ENCODE results near the gene ZNF592.
"Not testable (repeated sequence)": the region's sequence is repeated elsewhere in the genome, so short reads cannot be mapped to it uniquely, and the experiment has no call there.

The ZNF592 gene

GRCh38 chr15:84840741-84841429 is 92.5 kb downstream of the ZNF592 start:
- CTCF ChIA-PET: no interaction called here
- H3K27me3 Mint-ChIP-seq: peaks cover 16% of the 10 kb centered on the region
- no peak overlapping the region for H3K4me3 Mint-ChIP-seq
- DNase-seq: no peak
- no peaks in the 10 kb centered on the region for H3K9me3 Mint-ChIP-seq
- no peaks in the 10 kb centered on the region for H3K36me3 Mint-ChIP-seq
- no peaks in the 10 kb centered on the region for H3K4me1 Mint-ChIP-seq
- no peak overlapping the region for H3K27ac Mint-ChIP-seq

- Mint-ChIP-seq H3K4me1 (no peaks in the 10 kb centered on the region), H3K36me3 (peaks cover 6% of the 10 kb centered on the region), H3K27me3 (peaks cover 10% of the 10 kb centered on the region), H3K9me3 (peaks cover 10% of the 10 kb centered on the region), H3K4me3 (no peak overlapping the region), H3K27ac (no peak overlapping the region)
- CTCF ChIA-PET: no interaction called here
- DNase-seq: no peak
These were observed 94.4 kb downstream of the ZNF592 start for GRCh38 chr15:84842781-84843180.

GRCh38 chr15:84844964-84845363 is 96.6 kb downstream of the ZNF592 start:
- Mint-ChIP-seq H3K9me3 (peaks cover 10% of the 10 kb centered on the region), H3K4me1 (no peaks in the 10 kb centered on the region), H3K36me3 (peaks cover 7% of the 10 kb centered on the region), H3K27ac (no peak overlapping the region), H3K27me3 (peaks cover 15% of the 10 kb centered on the region), H3K4me3 (no peak overlapping the region)
- CTCF ChIA-PET: interaction anchor here (0.7 to 2.5 kb wide), 9 partner anchors 8 to 324 kb away, joined by 3 to 12 read pairs (median 4); no protein-coding TSS in a partner anchor
- DNase-seq: no peak

GRCh38 chr15:84845631-84846030 is 97.2 kb downstream of the ZNF592 start:
- DNase-seq: peak; percentile 60
- H3K4me1 Mint-ChIP-seq, H3K4me3 Mint-ChIP-seq, H3K9me3 Mint-ChIP-seq, H3K27ac Mint-ChIP-seq, H3K36me3 Mint-ChIP-seq: not testable (repeated sequence)
- H3K27me3 Mint-ChIP-seq: peaks cover 15% of the 10 kb centered on the region
- CTCF ChIA-PET: interaction anchor here (0.7 to 2.5 kb wide), 10 partner anchors 8 to 323 kb away, joined by 3 to 12 read pairs (median 4); no protein-coding TSS in a partner anchor

GRCh38 chr15:84846269-84846668 is 97.9 kb downstream of the ZNF592 start:
- H3K36me3 Mint-ChIP-seq: peaks cover 7% of the 10 kb centered on the region
- peaks cover 11% of the 10 kb centered on the region for H3K27me3 Mint-ChIP-seq
- H3K4me1 Mint-ChIP-seq: no peaks in the 10 kb centered on the region
- CTCF ChIA-PET: interaction anchor here (0.7 to 2.5 kb wide), 3 partner anchors 12 to 82 kb away, joined by 3 to 12 read pairs (median 4); no protein-coding TSS in a partner anchor
- H3K4me3 Mint-ChIP-seq: no peak overlapping the region
- H3K9me3 Mint-ChIP-seq: peaks cover 10% of the 10 kb centered on the region
- DNase-seq: no peak
- H3K27ac Mint-ChIP-seq: no peak overlapping the region

- Mint-ChIP-seq H3K27me3 (peaks cover 9% of the 10 kb centered on the region), H3K27ac (no peak overlapping the region), H3K4me1 (no peaks in the 10 kb centered on the region), H3K4me3 (no peak overlapping the region), H3K36me3 (peaks cover 7% of the 10 kb centered on the region), H3K9me3 (peaks cover 10% of the 10 kb centered on the region)
- CTCF ChIA-PET: no interaction called here
- DNase-seq: no peak
These were observed 99.0 kb downstream of the ZNF592 start for GRCh38 chr15:84847382-84847781.

GRCh38 chr15:84852212-84852611 is 103.8 kb downstream of the ZNF592 start:
- Mint-ChIP-seq H3K27me3 (peaks cover 4% of the 10 kb centered on the region), H3K4me1 (no peaks in the 10 kb centered on the region), H3K4me3 (no peak overlapping the region), H3K27ac (no peak overlapping the region), H3K9me3 (peaks cover 1% of the 10 kb centered on the region), H3K36me3 (peaks cover 1% of the 10 kb centered on the region)
- CTCF ChIA-PET: no interaction called here
- no peak for DNase-seq

- Mint-ChIP-seq H3K9me3 (no peaks in the 10 kb centered on the region), H3K4me1 (no peaks in the 10 kb centered on the region), H3K27ac (no peak overlapping the region), H3K36me3 (no peaks in the 10 kb centered on the region), H3K27me3 (no peaks in the 10 kb centered on the region), H3K4me3 (no peak overlapping the region)
- CTCF ChIA-PET: no interaction called here
- DNase-seq: no peak
These were observed 106.7 kb downstream of the ZNF592 start for GRCh38 chr15:84855136-84855535.

GRCh38 chr15:84855765-84856164 is 107.4 kb downstream of the ZNF592 start:
- no peak for DNase-seq
- no peak overlapping the region for H3K27ac Mint-ChIP-seq
- H3K36me3 Mint-ChIP-seq: no peaks in the 10 kb centered on the region
- CTCF ChIA-PET: no interaction called here
- H3K4me3 Mint-ChIP-seq: no peak overlapping the region
- no peaks in the 10 kb centered on the region for H3K9me3 Mint-ChIP-seq
- no peaks in the 10 kb centered on the region for H3K4me1 Mint-ChIP-seq
- no peaks in the 10 kb centered on the region for H3K27me3 Mint-ChIP-seq

Data from activated naive CD4-positive, alpha-beta T cell treated with anti-CD3 and anti-CD28 coated beads, Interleukin-2, amount 10 ng/mL, durations not matched to agents 7 days and 5 days (primary cell).